Dermis microvascular lymphatic vessel endothelial cell (primary cell): ENCODE measurements around the gene MICALL2. TPM values are rescaled to one million over a fixed set of nuclear protein-coding genes. Genes with fewer than 3 reads are reported as not detected.

ENCODE experiments used
- DNase-seq, 2 donors: peaks; one replicate each; pipeline versions ENCODE4 v3.0.0 to v3.0.0-alpha.2; 2010; ENCODE audit warnings: low read depth in 2 of 2
- total RNA-seq: library from RNA; depleted of rRNA; stranded (reverse); fragments of >200 nt; gene quantifications from 2 replicates; pipeline ENCODE4 v1.2.1, GENCODE V29; 2014

Gene MICALL2
- total RNA-seq, 1 donor from 2014 or later, result 8.7 TPM

DNA sequence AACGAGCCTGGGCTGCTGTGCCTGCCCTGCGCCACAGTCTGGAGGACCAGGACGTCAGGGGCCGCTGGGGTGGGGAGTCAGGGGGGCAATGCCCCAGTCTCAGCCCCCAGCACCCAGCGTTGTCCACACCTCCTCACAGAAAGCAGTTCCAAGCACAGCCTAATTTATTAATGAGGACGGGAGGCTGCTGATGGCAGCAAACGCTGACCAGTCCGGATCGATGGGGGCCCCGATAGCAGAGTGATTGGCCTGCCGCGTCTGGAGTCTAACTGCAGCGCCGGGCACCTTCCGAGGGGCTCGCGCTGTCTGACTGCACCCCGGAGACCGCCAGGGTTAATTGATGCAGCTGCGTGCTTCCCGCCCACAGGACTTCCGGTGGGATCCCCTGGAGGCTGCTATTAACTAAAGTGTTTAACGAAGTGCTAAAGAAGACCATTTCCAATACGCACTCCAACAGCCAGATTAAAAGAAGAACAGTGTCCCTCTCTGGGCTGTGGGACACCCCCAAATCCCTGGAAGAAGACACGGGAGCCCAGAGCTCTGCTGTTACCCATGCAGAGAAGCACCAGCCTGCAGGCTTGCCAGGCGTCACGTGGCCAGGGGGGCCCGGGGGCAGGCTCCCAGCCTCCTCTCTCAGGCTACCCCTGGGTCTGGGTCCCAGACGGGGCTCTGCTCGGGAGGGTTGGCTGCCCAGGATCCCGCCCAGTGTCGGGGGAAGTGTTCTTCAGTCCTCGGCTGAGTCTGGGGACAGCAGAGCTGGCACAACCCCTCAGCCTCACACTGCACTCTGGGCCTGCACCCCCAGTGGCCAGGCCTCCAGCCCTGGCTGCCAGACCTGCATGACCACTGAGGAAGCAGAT, 63.8 kb downstream of the MICALL2 start:
- DNase-seq, result no peak

DNA sequence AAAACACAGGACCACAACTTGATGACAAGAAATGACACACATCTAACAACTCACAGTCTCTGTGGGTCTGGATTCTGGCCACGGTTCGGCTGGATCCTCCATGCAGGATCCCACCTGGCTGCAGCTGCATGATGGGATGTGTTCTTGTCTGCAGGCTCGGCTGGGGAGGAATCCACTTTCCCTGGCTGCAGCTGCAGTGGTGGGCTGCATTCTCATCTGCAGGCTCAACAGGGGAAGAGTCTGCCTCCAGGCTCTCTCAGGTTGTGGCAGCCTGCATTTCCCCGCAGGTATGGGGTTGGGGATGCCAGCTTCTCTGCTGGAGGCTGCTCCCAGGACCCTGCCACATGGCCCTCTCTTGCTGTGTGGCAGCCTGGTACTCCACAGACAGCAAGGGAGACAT, 64.9 kb downstream of the MICALL2 start:
- no peak for DNase-seq

DNA sequence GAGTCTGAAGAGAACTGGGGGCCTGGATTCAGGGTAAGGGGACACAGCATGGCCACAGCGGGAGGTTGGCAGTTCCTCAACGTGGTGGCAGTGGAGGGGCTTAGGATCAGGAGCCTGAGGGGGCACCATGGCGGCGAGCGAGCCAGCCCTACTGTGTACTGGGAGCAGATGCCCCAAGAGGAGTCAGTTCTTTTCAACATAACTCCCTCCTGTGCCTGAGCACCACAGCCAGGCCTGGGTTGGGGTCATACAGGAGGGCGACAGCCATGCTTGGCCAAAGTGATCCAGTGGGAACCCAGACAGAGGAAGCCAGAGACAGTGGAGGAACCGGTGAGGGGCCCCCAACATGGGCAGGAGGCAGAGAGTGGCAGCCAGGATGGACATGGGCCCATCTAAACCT, 65.8 kb downstream of the MICALL2 start:
- DNase-seq, result no peak

DNA sequence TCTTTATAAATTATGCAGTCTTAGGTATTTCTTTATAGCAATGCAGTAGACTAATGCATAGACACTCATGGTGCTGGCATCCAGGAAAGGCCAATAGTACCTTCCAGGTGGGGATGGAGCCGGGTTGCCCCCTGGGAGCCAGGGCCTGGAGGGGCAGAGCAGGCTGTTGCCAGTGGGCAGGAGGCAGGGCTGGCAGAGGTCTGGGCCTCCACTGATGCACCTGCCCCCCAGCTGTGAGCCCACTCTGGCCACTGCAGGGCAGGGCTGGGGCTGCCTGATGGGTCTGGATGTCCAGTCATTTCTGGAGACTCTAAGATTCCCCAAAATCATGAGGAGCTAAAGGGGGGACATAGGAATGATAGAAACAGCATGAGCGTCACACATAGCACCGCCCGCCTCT, 66.7 kb downstream of the MICALL2 start:
- DNase-seq, result no peak

DNA sequence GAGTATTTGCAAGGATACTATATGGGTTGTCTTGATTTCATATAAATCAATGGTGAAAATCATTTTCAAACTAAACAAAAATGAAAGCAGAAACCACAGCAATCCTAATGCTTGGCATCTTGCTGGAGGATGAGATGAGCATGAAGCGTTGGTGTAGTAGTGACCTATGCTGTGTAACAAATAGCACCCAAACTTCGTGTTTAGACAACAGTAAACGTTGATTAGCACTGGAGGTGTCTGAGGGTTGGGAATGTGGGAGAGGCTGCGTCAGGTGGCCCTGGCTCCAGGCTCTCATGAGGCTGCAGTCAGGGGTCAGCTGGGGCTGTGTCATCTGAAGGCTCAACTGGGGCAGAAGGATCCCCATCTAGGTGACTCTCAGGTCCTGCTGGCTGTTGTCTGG, 67.8 kb downstream of the MICALL2 start:
- DNase-seq, result no peak

DNA sequence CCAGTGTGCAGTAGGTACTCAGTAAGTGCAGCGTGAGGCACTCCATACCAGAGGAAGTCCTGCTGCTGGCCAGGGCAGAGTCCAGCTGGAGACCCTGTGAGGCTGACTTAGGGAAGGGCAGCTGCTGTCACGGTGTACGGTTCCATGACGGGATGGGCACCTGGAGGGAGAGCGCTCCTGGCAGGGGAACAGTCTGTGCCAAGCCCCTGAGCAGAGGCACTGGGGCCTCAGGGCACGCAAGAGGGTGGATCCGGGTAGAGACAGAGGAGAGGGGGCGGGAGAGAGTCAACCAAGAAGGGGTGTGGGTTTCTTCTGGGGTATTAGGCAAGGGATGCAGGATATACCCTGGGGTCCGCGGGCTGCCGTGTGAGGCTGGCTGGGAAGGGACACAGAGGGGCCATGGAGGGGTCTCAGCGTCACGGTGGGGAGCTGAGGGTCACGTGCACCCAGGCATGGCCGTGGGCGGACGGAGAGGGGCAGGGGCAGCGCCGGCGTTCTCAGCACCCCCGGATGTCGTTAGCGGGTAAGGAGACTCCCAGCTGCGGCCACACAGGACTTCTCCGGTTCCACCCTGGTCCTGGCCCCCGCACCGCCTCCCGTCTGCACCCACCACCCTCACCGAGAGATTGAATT, 70.5 kb downstream of the MICALL2 start:
- no peak for DNase-seq

DNA sequence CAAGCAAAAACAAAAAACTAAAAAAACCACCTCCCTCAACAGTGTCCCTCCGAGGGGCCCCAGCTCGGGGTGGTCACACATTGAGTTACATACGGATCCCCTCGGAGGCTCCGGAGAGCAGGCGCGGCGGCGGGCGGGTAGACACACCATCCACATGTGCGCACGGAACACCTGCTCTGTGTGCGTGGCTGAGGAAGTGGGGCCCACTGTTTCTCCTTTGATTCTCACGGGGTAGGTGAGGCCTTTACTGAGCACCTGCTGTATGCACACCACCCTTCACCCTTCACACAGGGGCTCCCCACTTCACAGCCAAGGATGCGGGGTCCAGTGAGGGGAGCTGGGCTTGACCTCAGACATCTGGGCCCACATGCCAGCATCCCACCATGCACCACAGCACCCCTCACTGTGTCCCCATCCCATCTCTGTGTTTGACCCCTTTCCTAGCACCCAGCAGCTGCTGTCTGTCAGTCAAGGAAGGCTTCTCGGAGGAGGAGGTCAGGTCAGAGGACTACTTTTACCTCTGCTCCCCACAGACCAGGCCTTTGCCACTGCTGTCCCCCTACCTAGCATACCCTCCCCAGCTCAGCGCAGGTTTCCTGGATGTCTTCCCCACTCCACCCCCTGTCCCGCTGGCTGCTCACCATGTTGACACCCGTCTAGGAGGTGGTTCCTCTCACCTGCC, 71.1 kb downstream of the MICALL2 start:
- no peak for DNase-seq

DNA sequence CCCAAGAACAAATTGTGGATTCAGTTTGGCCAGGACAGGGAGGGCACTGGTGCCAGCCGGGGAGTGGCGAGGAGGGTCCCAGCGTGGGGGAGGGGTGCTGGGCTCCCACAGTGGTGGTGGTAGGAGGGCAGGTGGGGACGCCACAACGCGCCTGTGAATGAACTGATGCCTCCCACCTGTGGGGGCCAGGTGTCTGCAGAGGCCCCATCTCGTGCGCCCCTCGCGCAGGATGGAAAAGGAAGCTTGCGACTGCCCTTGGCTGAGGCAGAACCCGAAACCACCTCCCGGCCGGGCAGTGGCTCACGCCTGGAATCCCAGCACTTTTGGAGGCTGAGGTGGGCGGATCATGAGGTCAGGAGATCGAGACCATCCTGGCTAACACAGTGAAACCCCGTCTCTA, 72.0 kb downstream of the MICALL2 start:
- no peak for DNase-seq

DNA sequence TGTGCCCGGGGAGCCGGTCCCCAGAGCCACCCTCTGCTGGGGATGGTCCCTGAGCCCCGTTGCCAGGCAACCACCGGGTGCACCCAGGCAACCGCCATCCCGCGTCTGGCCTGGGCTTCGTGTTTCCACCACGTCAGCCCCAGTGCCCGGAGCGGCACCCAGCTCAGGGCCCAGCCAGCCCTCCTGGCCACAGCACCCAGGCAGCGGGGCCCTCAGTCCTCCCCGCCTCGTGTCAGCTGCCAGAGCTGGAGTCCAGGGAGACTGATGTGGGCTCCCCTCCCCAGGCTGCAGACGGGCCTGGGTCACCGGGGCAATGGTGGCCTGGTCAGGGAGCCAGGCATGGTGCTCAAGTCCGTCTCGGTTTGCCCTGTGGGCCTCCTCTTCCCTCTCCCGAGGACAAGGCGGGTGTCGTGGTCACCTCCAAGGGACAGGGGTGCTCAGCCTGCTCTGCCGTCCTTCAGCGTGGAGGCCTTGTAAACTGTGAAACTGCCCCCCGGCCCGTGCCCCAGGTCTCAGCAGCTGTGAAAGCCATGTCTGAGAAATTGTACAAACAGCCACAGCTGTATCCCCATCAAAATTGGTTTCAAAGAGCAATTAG, 72.5 kb downstream of the MICALL2 start:
- DNase-seq, result no peak

DNA sequence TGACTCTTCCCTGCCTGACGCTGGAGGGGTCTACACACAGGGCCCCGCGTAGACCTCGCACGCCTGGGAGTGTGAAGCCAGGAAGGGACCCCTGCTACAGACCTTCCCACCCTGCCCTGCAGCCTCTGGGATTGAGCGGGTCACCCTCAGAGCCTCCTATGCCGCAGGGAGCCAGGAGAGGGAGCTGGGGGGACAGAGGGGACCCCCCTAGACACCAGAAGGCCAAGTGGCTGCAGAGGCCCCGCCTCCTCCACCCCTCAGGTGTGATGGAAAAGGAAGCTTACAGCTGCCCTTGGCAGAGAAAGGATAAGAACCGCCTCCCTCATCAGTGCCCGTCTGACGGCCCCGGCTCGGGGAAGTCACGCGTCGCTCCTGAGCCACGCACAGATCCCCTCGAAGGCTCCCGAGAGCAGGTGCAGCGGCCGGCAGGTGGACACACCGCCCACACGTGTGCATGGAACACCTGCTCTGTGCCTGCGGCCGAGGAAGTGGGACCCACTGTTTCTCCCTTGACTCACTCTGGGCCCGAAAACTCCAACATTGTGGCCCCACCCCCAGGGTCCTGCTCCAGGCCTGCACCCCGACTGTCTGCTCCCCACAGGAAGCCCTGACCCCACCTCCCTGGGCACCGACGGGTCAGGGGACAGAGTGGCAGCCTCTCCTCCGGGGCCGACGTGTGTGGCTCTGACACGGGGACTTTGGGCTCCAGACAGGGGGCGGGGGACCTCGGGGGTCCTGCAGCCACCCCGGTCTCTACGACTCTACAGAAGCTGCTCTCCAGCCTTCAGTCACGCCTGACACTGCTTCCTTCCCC, 73.3 kb downstream of the MICALL2 start:
- DNase-seq, result no peak

DNA sequence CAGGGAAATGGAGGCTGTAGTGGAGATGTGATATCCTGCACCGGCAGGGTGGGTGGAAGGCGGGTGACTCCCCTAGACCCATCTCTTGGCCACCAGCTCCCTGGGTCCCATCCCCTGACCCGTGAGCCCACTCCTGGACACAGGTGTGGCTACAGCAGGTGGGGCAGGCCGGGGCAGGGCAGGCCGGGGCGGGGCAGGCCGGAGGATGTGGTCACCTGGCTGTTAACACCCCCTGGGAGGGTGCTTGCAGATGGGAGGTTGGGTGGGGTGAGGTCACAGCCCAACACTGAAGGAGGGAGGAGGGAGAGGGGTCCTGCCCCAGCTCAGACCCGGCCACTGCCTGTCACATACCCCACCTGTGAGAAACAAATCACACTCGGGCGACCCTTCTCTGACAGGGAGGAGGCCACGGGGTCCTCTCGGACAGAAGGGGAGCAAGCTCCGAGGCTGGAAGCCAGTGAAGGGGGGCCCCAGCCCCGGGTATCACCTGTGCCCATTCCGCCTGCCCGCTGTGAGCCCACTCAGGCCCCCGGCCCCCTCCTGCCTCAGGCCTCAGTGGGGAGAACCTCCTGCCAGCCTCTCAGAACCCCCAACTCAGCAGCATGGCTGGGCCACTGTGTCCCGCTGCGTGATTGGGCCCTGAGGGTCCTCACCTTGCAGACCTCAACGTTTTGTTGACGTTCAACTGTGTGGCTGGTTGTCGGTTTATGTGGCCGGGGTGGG, 74.0 kb downstream of the MICALL2 start:
- no peak for DNase-seq

Other genes starting within 250 kb of the MICALL2 start
- not detected in 2 replicates for gene UNCX, start 226.6 kb downstream of the MICALL2 start, total RNA-seq
- gene INTS1, start 44.9 kb upstream of the MICALL2 start, total RNA-seq, result 25.4 and 38.2 TPM in 2 replicates
- 22.1 and 40.8 TPM in 2 replicates for gene MAFK, start 71.2 kb upstream of the MICALL2 start, total RNA-seq
- under 0.01 and 0.13 TPM in 2 replicates for gene TMEM184A, start 96.7 kb upstream of the MICALL2 start, total RNA-seq
- gene PSMG3, start 110.6 kb upstream of the MICALL2 start, total RNA-seq, result 16.0 and 18.7 TPM in 2 replicates
- gene ELFN1, start 210.8 kb upstream of the MICALL2 start, total RNA-seq, result 0.38 and 0.90 TPM in 2 replicates